Epithelial cell of proximal tubule (primary cell): ENCODE results near the gene RNASEL. TPM values are rescaled to one million over a fixed set of nuclear protein-coding genes. Genes with fewer than 3 reads are reported as not detected.
A peak's percentile ranks its signal among the peaks of the same experiment; 100 is the strongest.
"Not testable (repeated sequence)": the region's sequence is repeated elsewhere in the genome, so short reads cannot be mapped to it uniquely, and the experiment has no call there.

Source experiments
- DNase-seq: peaks from one replicate; pipeline ENCODE4 v3.0.0-alpha.2; 2011; ENCODE audit warnings: low read depth
- H3K4me3 ChIP-seq: 2 replicates; pipeline ENCODE4 v1.5.1; 2011; ENCODE audit warnings: low read depth, mild to moderate bottlenecking, low read length
- CTCF ChIP-seq: conservative IDR thresholded peaks from 2 replicates; pipeline ENCODE4 v1.5.1; 2012; ENCODE audit warnings: low read depth, mild to moderate bottlenecking, low read length
- total RNA-seq: library from RNA; depleted of rRNA; stranded (reverse); fragments of >200 nt; gene quantifications from 2 replicates; pipeline ENCODE4 v1.2.3, GENCODE V29; 2015

The RNASEL gene
- total RNA-seq = 1.7 and 2.5 TPM in 2 replicates

- no peak for TF ChIP-seq CTCF
- H3K4me3 ChIP-seq = peak within 1 kb of the TSS; percentile 73
These were observed at the start of gene RNASEL for GRCh38 chr1:182588500-182589396. RNASEL (minus strand) TSS chr1:182589256; CDS start chr1:182586806, 2,450 bp downstream.

DNA sequence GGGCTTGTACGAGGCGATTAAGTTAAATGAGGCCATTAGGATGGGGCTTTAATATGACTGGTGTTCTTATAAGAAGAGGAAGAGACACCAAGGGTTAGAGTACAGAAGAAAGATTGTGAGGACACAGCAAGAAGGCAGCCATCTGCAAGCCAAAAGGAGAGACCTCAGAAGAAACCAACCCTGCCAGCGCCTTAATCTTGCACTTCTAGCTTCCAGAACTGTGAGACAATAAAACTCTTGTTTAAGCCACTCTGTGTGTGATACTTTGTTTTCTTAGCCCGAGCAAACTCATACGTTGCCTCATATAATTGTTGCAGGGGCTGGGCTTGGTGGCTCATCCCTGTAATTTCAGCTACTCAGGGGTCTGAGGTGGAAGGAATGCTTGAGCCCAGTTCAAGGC is 48.7 kb upstream of the RNASEL start:
- H3K4me3 ChIP-seq = no peak overlapping the region
- DNase-seq = no peak
- no peak for TF ChIP-seq CTCF

More at GRCh38 chr1:182588500-182589396, at the start of gene RNASEL:
- peak; percentile 52 for DNase-seq

- no peak for DNase-seq
- no peak for TF ChIP-seq CTCF
- no peak overlapping the region for H3K4me3 ChIP-seq
These were observed 46.8 kb upstream of the RNASEL start for GRCh38 chr1:182635871-182636270.

DNA sequence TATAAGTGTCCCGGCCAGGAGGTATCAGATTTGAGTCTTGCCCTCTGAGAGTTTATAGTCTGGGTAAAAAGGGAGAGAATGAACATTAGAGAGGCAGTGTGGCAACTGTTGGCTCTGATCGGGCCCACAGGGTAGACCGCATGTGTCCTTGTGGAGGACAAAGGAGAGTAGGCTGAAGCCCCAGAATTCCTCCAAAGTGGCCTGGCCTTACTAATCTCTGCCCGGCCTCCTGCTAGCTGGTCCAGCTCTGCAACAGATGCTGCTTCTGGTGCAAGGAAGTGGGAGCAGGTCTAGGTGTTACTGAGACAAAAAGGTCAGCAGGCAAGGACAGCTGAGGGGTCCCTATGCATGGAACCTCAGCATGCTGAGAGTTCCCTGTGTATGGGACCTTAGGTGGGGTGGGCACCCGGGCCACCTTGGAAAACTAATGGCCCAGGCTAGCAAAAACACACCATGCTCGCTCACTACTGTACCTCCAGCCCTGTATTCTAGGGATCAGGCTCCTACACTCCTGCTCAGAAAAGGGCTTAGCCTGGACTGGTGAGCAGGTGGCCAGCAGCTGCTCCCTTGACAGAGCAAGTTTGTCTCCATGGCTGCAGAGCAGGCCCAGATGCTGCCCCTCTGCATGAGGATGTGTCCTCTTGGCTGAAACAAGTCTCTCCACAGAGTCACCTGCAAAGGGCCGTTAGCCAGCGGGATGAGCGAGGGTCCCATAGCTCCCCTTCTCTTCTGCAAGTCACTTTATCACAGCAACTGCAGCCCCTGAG is 45.4 kb upstream of the RNASEL start:
- no peak for TF ChIP-seq CTCF
- DNase-seq = no peak
- H3K4me3 ChIP-seq = no peak overlapping the region

- no peak for DNase-seq
- TF ChIP-seq CTCF = no peak
- H3K4me3 ChIP-seq = no peak overlapping the region
These were observed 44.7 kb upstream of the RNASEL start for GRCh38 chr1:182633657-182634281.

GRCh38 chr1:182633031-182633430 is 44.0 kb upstream of the RNASEL start:
- no peak for DNase-seq
- H3K4me3 ChIP-seq = no peak overlapping the region

DNA sequence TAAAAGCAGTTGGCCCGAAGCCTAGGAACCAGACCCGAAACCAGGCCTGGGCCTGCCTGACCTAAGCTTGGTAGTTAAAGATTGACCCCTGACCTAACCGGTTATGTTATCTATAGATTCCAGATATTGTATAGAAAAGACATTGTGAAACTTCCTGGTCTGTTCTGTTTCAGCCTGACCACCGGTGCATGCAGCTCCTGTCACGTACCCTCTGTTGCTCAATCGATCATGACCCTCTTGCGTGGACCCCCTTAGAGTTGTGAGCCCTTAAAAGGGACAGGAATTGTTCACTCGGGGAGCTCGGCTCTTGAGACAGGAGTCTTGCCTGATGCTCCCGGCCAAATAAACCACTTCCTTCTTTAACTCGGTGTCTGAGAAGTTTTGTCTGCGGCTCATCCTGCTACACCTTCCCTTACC is 43.4 kb upstream of the RNASEL start:
- not testable (repeated sequence) for DNase-seq, H3K4me3 ChIP-seq

More at GRCh38 chr1:182633031-182633430, 44.0 kb upstream of the RNASEL start:
- TF ChIP-seq CTCF = no peak
